GM12801 (cell line): ENCODE data around the gene RNF20.

Experiments used
- CTCF ChIP-seq: IDR thresholded peaks from one replicate; pipeline ENCODE4 v1.5.1; 2011; ENCODE audit warnings: control low read depth; ENCODE audit not compliant: insufficient read length; ENCODE audit errors: extremely low read depth

The RNF20 gene

GRCh38 chr9:101514071-101514470 is 19.6 kb upstream of the RNF20 start:
- no peak for TF ChIP-seq CTCF

GRCh38 chr9:101516655-101517054 is 17.0 kb upstream of the RNF20 start:
- TF ChIP-seq CTCF: no peak

- no peak for TF ChIP-seq CTCF
Observed at GRCh38 chr9:101524371-101524770, 9.3 kb upstream of the RNF20 start.

GRCh38 chr9:101527066-101527465 is 6.6 kb upstream of the RNF20 start:
- TF ChIP-seq CTCF: no peak

- TF ChIP-seq CTCF: no peak
Observed at GRCh38 chr9:101528015-101528414, 5.6 kb upstream of the RNF20 start.

- no peak for TF ChIP-seq CTCF
Observed at GRCh38 chr9:101530076-101530711, 3.5 kb upstream of the RNF20 start.

- TF ChIP-seq CTCF: no peak
Observed at GRCh38 chr9:101536351-101536750, 2.7 kb downstream of the RNF20 start.
